ENCODE results near the gene GP2. TPM values are rescaled to one million over a fixed set of nuclear protein-coding genes. Genes with fewer than 3 reads are reported as not detected.

Gene GP2
- not detected in 2 replicates for total RNA-seq (2014; rRNA removed; shearing (Covaris generic))
- polyA plus RNA-seq (2014; cell fraction: nucleus; rRNA removed) = not detected in 2 replicates

DNA sequence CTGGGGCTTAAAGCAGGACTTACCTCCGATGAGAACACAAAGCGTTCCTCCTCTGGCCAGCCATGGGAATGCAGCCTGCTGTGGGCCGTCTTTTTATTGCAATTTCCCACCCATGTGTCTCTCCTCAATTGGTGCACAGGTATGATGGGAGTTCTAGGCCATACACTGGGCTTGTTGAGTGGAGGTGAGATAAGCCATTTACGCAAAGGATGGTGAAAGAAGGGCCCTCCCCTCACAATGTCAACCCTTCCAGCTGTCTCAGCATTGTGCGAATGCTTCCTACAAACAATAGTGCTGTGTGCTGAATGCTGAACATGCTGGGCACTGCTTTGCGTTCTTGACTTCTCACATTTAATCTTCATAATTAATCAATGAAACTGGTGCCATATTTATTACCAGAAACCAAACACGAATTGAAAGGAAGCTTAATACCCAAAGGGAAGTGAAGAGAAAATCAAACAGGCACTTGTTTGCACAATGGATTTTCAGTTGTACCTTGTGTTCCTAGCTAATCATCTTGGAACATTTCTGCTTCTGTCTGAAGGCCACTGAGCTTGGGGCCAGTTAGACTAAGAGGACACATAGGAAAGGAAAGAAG is at the start of gene GP2:
TSS of gene GP2 (minus strand) at position 70 of the 598 bp plus-strand sequence. CDS start 1,082 bp downstream, outside the sequence.
- no peak for DNase-seq (ENCODE audit: extremely low read depth, low read depth)

DNA sequence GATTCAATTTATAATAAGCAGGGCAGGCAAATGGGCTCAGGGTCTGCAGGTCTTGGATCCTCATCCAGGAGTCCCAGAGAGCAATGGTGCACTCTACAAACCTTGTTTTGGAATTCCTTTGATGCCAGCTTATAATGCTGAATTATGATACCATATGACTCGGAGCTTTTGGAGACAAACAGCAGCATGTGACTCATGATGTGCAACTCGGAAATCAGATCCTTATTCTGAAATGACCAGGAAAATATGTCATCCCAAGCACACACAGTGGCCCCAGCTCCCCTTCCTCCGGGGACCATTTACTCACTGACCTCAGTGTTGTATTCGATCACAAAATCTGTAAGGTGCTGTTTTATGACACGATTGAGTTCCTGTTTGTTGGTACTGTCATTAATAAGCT is 45.4 kb upstream of the GP2 start:
- no peak for DNase-seq (ENCODE audit: extremely low read depth, low read depth)

GRCh38 chr16:20369452-20370054 is 42.2 kb upstream of the GP2 start:
- no peak for DNase-seq (ENCODE audit: extremely low read depth, low read depth)

- DNase-seq (ENCODE audit: extremely low read depth, low read depth) = no peak
Measured at GRCh38 chr16:20364051-20364450, 36.7 kb upstream of the GP2 start.

GRCh38 chr16:20363191-20363590 is 35.9 kb upstream of the GP2 start:
- DNase-seq (ENCODE audit: extremely low read depth, low read depth) = no peak

- DNase-seq (ENCODE audit: extremely low read depth, low read depth) = no peak
Measured at GRCh38 chr16:20359997-20360396, 32.7 kb upstream of the GP2 start.

GRCh38 chr16:20355114-20355782 is 27.9 kb upstream of the GP2 start:
- no peak for DNase-seq (ENCODE audit: extremely low read depth, low read depth)

- DNase-seq (ENCODE audit: extremely low read depth, low read depth) = no peak
Measured at GRCh38 chr16:20353379-20353778, 26.1 kb upstream of the GP2 start.

GRCh38 chr16:20352615-20353014 is 25.3 kb upstream of the GP2 start, which contains the start of gene UMOD:
TSS of gene UMOD (minus strand) at chr16:20352715. CDS start at chr16:20350737, 1,978 bp downstream.
- DNase-seq (ENCODE audit: extremely low read depth, low read depth) = no peak

- no peak for DNase-seq (ENCODE audit: extremely low read depth, low read depth)
Measured at GRCh38 chr16:20349615-20350014, 22.3 kb upstream of the GP2 start.

GRCh38 chr16:20348365-20349185 is 21.3 kb upstream of the GP2 start:
- no peak for DNase-seq (ENCODE audit: extremely low read depth, low read depth)

GRCh38 chr16:20347666-20348364 is 20.5 kb upstream of the GP2 start:
- DNase-seq (ENCODE audit: extremely low read depth, low read depth) = no peak

DNA sequence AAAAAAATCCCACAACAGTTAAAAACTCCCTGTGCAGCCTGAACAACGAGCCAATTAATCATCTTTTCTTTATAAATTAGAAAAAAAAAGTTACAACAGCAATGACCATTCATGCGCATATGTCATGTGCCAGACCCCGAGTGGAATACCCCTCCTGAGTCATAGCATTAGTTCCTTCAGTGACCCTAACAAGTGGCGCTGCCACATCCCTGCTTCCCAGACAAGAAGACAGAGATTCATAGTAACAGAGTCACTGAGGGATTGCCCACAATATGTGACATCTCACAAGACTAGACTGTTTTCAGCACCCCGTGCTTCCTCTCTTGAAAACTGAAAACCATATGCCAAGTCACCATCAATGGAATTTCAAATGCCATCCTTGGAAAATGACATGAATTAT is 17.3 kb upstream of the GP2 start:
- DNase-seq (ENCODE audit: extremely low read depth, low read depth) = no peak

GRCh38 chr16:20339744-20340143 is 12.4 kb upstream of the GP2 start:
- DNase-seq (ENCODE audit: extremely low read depth, low read depth) = no peak

DNA sequence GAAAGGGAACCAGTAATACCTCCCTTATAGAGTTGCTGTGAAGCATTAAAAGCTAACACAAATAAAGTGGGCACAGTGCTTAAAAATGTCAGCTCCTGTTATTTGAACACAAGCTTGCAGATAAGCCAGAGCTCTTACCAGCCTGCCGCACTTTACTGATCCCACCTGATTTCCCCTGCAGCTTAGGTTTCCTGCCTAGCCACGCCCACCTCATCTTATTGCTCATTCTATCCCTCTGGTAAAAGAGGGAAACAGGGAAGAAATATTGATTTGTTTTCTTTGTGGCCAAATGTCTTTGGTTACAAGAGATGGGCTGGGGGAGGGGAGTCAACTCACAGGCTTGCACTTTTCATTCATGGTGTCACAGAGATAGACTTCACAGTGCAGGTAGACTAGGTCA is 9.6 kb upstream of the GP2 start:
- no peak for DNase-seq (ENCODE audit: extremely low read depth, low read depth)

- DNase-seq (ENCODE audit: extremely low read depth, low read depth) = no peak
Measured at GRCh38 chr16:20334396-20334795, 7.1 kb upstream of the GP2 start.

DNA sequence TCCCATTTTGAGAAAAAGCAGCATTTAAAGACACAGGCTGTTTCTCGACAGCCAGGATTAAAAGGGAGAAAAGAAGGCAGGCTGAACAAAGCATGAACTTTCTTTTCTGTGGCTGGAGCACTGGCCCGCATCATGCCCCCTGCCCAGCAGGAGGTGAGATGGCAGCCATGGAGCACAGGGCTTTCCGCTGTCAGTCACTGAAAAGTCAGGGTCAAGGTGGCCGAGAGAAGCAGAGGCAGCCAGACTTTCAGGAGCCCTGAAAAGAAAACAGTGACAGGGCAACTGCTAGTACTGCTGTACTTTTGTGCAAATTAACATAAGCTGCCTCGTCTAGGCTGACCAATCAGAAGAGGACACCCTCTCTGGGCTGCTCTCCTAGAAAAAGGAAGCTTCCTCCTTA is 5.8 kb upstream of the GP2 start:
- DNase-seq (ENCODE audit: extremely low read depth, low read depth) = no peak

- DNase-seq (ENCODE audit: extremely low read depth, low read depth) = no peak
Measured at GRCh38 chr16:20332411-20332810, 5.1 kb upstream of the GP2 start.

- no peak for DNase-seq (ENCODE audit: extremely low read depth, low read depth)
Measured at GRCh38 chr16:20331635-20332034, 4.3 kb upstream of the GP2 start.

GRCh38 chr16:20329392-20330138 is 2.3 kb upstream of the GP2 start:
- DNase-seq (ENCODE audit: extremely low read depth, low read depth) = no peak
